Osteocyte (in vitro differentiated cells): ENCODE results near the gene ABO. TPM values are rescaled to one million over a fixed set of nuclear protein-coding genes. Genes with fewer than 3 reads are reported as not detected.
"Not testable (repeated sequence)": the region's sequence is repeated elsewhere in the genome, so short reads cannot be mapped to it uniquely, and the experiment has no call there.

Experiments used
- DNase-seq: peaks from one replicate; pipeline ENCODE4 v3.0.0; 2021; ENCODE audit warnings: mixed read lengths; ENCODE audit not compliant: unreplicated experiment; ENCODE audit errors: extremely low spot score
- H3K27ac Mint-ChIP-seq: one replicate; pipeline ENCODE4 v1.8.0; 2021; ENCODE audit warnings: mild to moderate bottlenecking, mixed read lengths; ENCODE audit not compliant: unreplicated experiment
- H3K27me3 Mint-ChIP-seq: one replicate; pipeline ENCODE4 v1.8.0; 2021; ENCODE audit warnings: mixed read lengths; ENCODE audit not compliant: unreplicated experiment
- H3K36me3 Mint-ChIP-seq: one replicate; pipeline ENCODE4 v1.8.0; 2021; ENCODE audit warnings: mixed read lengths; ENCODE audit not compliant: unreplicated experiment
- H3K4me1 Mint-ChIP-seq: one replicate; pipeline ENCODE4 v1.8.0; 2021; ENCODE audit warnings: mixed read lengths; ENCODE audit not compliant: unreplicated experiment
- H3K4me3 Mint-ChIP-seq: one replicate; pipeline ENCODE4 v1.8.0; 2021; ENCODE audit warnings: mild to moderate bottlenecking, moderate library complexity, mixed read lengths; ENCODE audit not compliant: unreplicated experiment
- H3K9me3 Mint-ChIP-seq: one replicate; pipeline ENCODE4 v1.8.0; 2021; ENCODE audit warnings: mixed read lengths; ENCODE audit not compliant: unreplicated experiment
- CTCF ChIP-seq: fragments of 200-600 bp; sonication (generic); IDR thresholded peaks from 2 replicates; pipeline ENCODE4 v1.5.0; 2021; ENCODE audit warnings: antibody characterized with exemption, mild to moderate bottlenecking, moderate library complexity
- total RNA-seq: library from RNA; stranded (reverse); gene quantifications from 2 replicates; pipeline ENCODE4 v1.2.1, GENCODE V29; 2021

The ABO gene
- total RNA-seq, 1 donor from 2014 or later: not detected

GRCh38 chr9:133303266-133304157, 28.5 kb upstream of the ABO start:
- H3K27ac Mint-ChIP-seq: no peak overlapping the region

GRCh38 chr9:133301253-133302230, 26.5 kb upstream of the ABO start:
- peak; percentile 63 for DNase-seq
- Mint-ChIP-seq H3K4me1 (peaks cover 9% of the 10 kb centered on the region), H3K27ac (no peak overlapping the region), H3K9me3 (no peaks in the 10 kb centered on the region), H3K4me3 (no peak overlapping the region), H3K36me3 (no peaks in the 10 kb centered on the region), H3K27me3 (peaks cover 13% of the 10 kb centered on the region)
- no peak for TF ChIP-seq CTCF

More at GRCh38 chr9:133303266-133304157, 28.5 kb upstream of the ABO start:
- DNase-seq: peak; percentile 80
- H3K4me1 Mint-ChIP-seq: peaks cover 14% of the 10 kb centered on the region
- no peak overlapping the region for H3K4me3 Mint-ChIP-seq
- H3K9me3 Mint-ChIP-seq: no peaks in the 10 kb centered on the region
- no peak for TF ChIP-seq CTCF
- H3K27me3 Mint-ChIP-seq: peaks cover 10% of the 10 kb centered on the region
- no peaks in the 10 kb centered on the region for H3K36me3 Mint-ChIP-seq

GRCh38 chr9:133299996-133300395, 25.0 kb upstream of the ABO start:
- H3K27me3 Mint-ChIP-seq: peaks cover 19% of the 10 kb centered on the region
- H3K4me1 Mint-ChIP-seq, H3K9me3 Mint-ChIP-seq, H3K27ac Mint-ChIP-seq, H3K36me3 Mint-ChIP-seq, H3K4me3 Mint-ChIP-seq: not testable (repeated sequence)
- peak; percentile 46 for DNase-seq

GRCh38 chr9:133294257-133294656, 19.3 kb upstream of the ABO start:
- TF ChIP-seq CTCF: no peak
- no peak overlapping the region for H3K4me3 Mint-ChIP-seq
- peaks cover 15% of the 10 kb centered on the region for H3K9me3 Mint-ChIP-seq

GRCh38 chr9:133290751-133291302, 15.8 kb upstream of the ABO start:
- TF ChIP-seq CTCF: no peak

More at GRCh38 chr9:133294257-133294656, 19.3 kb upstream of the ABO start:
- Mint-ChIP-seq H3K27ac (no peak overlapping the region), H3K27me3 (peaks cover 47% of the 10 kb centered on the region), H3K36me3 (peaks cover 2% of the 10 kb centered on the region), H3K4me1 (no peaks in the 10 kb centered on the region)
- DNase-seq: no peak

More at GRCh38 chr9:133290751-133291302, 15.8 kb upstream of the ABO start:
- Mint-ChIP-seq H3K27me3 (peaks cover 49% of the 10 kb centered on the region), H3K36me3 (peaks cover 2% of the 10 kb centered on the region), H3K4me3 (no peak overlapping the region), H3K9me3 (peaks cover 17% of the 10 kb centered on the region), H3K27ac (no peak overlapping the region), H3K4me1 (no peaks in the 10 kb centered on the region)
- peak; percentile 54 for DNase-seq
